Keratinocyte (primary cell): ENCODE results near the gene DIPK2A. TPM values are rescaled to one million over a fixed set of nuclear protein-coding genes. Genes with fewer than 3 reads are reported as not detected.

Experiments
- DNase-seq: peaks from one replicate; pipeline ENCODE4 v3.0.0-alpha.2; 2011; ENCODE audit warnings: low read depth, missing footprints, low spot score
- FAIRE-seq: peaks from 2 replicates; lab custom pipeline; 2011; peaks lifted over from hg19 to GRCh38; lab: Jason Lieb, UNC
- H2AFZ ChIP-seq: 2 replicates; pipeline ENCODE4 v1.6.0; 2012; ENCODE audit warnings: low read length, control low read depth, inconsistent platforms; ENCODE audit not compliant: control insufficient read depth
- H3K27ac ChIP-seq: 2 replicates; pipeline ENCODE4 v1.5.1; 2011; ENCODE audit warnings: low read length; ENCODE audit not compliant: control insufficient read depth, insufficient read depth
- H3K27me3 ChIP-seq: 3 replicates; pipeline ENCODE4 v1.6.0; 2011; ENCODE audit warnings: low read length; ENCODE audit not compliant: control insufficient read depth, insufficient read depth; ENCODE audit errors: extremely low read depth
- H3K36me3 ChIP-seq, 2 experiments: 2 replicates in 1 of 2; 3 replicates in 1 of 2; pipeline ENCODE4 v1.5.1; 2011; ENCODE audit warnings: low read length in 2 of 2, mild to moderate bottlenecking in 1 of 2; ENCODE audit not compliant: control insufficient read depth in 2 of 2, insufficient read depth in 2 of 2; ENCODE audit errors: extremely low read depth in 1 of 2
- H3K4me1 ChIP-seq: 3 replicates; pipeline ENCODE4 v1.5.1; 2011; ENCODE audit warnings: low read length; ENCODE audit not compliant: control insufficient read depth, insufficient read depth; ENCODE audit errors: extremely low read depth
- H3K4me2 ChIP-seq: 3 replicates; pipeline ENCODE4 v1.6.0; 2011; ENCODE audit warnings: low read depth, low read length; ENCODE audit not compliant: control insufficient read depth, insufficient read depth; ENCODE audit errors: extremely low read depth
- H3K4me3 ChIP-seq, 3 experiments: fragments of 200-600 bp in 1 of 3; sonication (generic) in 1 of 3; 2 replicates in 2 of 3; 3 replicates in 1 of 3; pipeline ENCODE4 v1.5.1; 2011 to 2016; ENCODE audit warnings: low read length in 3 of 3, mild to moderate bottlenecking in 3 of 3, control low read depth in 2 of 3, inconsistent platforms in 1 of 3, low read depth in 1 of 3, mixed read lengths in 1 of 3, mixed run types in 1 of 3, moderate library complexity in 1 of 3; ENCODE audit not compliant: control insufficient read depth in 2 of 3, insufficient read depth in 2 of 3; ENCODE audit errors: extremely low read depth in 1 of 3
- H3K79me2 ChIP-seq: 2 replicates; pipeline ENCODE4 v1.6.0; 2012; ENCODE audit warnings: low read length; ENCODE audit not compliant: control insufficient read depth, insufficient read depth
- H3K9ac ChIP-seq: 3 replicates; pipeline ENCODE4 v1.6.0; 2011; ENCODE audit warnings: low read length; ENCODE audit not compliant: control insufficient read depth, insufficient read depth; ENCODE audit errors: extremely low read depth
- H3K9me1 ChIP-seq: 3 replicates; pipeline ENCODE4 v1.6.0; 2011; ENCODE audit warnings: low read length; ENCODE audit not compliant: control insufficient read depth, insufficient read depth; ENCODE audit errors: extremely low read depth
- H3K9me3 ChIP-seq: 2 replicates; pipeline ENCODE4 v1.5.1; 2012; ENCODE audit warnings: low read depth, low read length; ENCODE audit not compliant: control insufficient read depth
- H4K20me1 ChIP-seq: 3 replicates; pipeline ENCODE4 v1.6.0; 2011; ENCODE audit warnings: low read length; ENCODE audit not compliant: control insufficient read depth, insufficient read depth; ENCODE audit errors: extremely low read depth
- EZH2 ChIP-seq: IDR thresholded peaks from one replicate; pipeline ENCODE4 v1.6.1; 2012; ENCODE audit warnings: inconsistent platforms, mild to moderate bottlenecking, low read length, moderate library complexity
- dilution Hi-C: fragments of 300-500 bp; cut with MboI; formaldehyde crosslinking; loops from one replicate; pipeline ENCODE4 v1.7.0; 2020; ENCODE audit warnings: low sequenced_read_pairs; ENCODE audit not compliant: extremely low pct_ligation_motif_present
- polyA plus RNA-seq, 5 experiments: library from polyadenylated mRNA; depleted of rRNA in 3 of 5; stranded (reverse) in 3 of 5; stranded (forward) in 1 of 5; unstranded in 1 of 5; fragments of >200 nt; gene quantifications; 1 replicate in 1 of 5; 2 replicates in 3 of 5; 3 replicates in 1 of 5; pipeline versions ENCODE4 v1.2.1 to v1.2.3, GENCODE V29; 2011 to 2012; ENCODE audit warnings: missing spikeins in 2 of 5, low read depth in 1 of 5, low replicate concordance in 1 of 5
- TF ChIP-seq, protein P1 (sequence below), 3 experiments: IDR thresholded peaks in 1 of 3; conservative IDR thresholded peaks in 1 of 3; optimal IDR thresholded peaks in 1 of 3; 2 replicates in 2 of 3; 3 replicates in 1 of 3; pipeline versions ENCODE3 to v1.5.1; 2011; ENCODE audit warnings: low read length in 3 of 3, mild to moderate bottlenecking in 3 of 3, moderate library complexity in 2 of 3, control low read depth in 1 of 3, inconsistent platforms in 1 of 3; ENCODE audit not compliant: insufficient read depth in 2 of 3; ENCODE audit errors: extremely low read depth in 1 of 3

Gene DIPK2A
- polyA plus RNA-seq, 1 donor (not counting 4 experiments of a cell fraction or from before 2014, with no cell fraction given) = 7.8 TPM

DNA sequence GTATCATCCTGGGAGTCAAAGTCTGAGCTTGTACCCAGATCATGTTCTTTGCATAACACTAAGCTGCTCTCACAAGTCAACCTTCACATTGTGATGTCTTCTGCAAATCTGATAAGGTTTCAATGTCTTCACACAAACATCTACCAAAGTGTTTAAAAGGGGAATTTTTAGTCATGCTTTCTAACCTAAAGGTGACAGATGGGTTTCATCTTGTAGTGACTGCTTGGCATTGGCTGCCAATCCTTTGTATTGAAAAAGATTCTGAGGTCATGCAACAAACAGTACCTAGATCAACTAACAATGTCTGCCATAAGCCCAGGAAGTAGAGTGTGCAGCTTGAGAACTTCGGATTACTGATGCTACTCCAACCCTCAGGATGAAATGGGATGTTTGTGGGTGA lies 43.6 kb upstream of the DIPK2A start:
- Histone ChIP-seq H3K9ac (no peak overlapping the region), H3K9me1 (no peaks in the 10 kb centered on the region), H3K79me2 (no peaks in the 10 kb centered on the region), H3K4me3 (no peak overlapping the region), H3K4me2 (no peak overlapping the region), H4K20me1 (no peaks in the 10 kb centered on the region), H2AFZ (no peak overlapping the region), H3K9me3 (no peaks in the 10 kb centered on the region), H3K4me1 (no peaks in the 10 kb centered on the region), H3K36me3 (no peaks in the 10 kb centered on the region), H3K27me3 (no peaks in the 10 kb centered on the region), H3K27ac (no peak overlapping the region)
- no peak for DNase-seq
- no peak for FAIRE-seq
- dilution Hi-C loops = no loop called here
- TF ChIP-seq, protein P1, sequence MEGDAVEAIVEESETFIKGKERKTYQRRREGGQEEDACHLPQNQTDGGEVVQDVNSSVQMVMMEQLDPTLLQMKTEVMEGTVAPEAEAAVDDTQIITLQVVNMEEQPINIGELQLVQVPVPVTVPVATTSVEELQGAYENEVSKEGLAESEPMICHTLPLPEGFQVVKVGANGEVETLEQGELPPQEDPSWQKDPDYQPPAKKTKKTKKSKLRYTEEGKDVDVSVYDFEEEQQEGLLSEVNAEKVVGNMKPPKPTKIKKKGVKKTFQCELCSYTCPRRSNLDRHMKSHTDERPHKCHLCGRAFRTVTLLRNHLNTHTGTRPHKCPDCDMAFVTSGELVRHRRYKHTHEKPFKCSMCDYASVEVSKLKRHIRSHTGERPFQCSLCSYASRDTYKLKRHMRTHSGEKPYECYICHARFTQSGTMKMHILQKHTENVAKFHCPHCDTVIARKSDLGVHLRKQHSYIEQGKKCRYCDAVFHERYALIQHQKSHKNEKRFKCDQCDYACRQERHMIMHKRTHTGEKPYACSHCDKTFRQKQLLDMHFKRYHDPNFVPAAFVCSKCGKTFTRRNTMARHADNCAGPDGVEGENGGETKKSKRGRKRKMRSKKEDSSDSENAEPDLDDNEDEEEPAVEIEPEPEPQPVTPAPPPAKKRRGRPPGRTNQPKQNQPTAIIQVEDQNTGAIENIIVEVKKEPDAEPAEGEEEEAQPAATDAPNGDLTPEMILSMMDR (optimal IDR thresholded peaks at IDR 0.05 in 1 of 3, IDR thresholded peaks at IDR 0.05 in 1 of 3, conservative IDR thresholded peaks at IDR 0.05 in 1 of 3; ENCODE audit: extremely low read depth in 1 of 3, insufficient read depth in 2 of 3, low read length in 3 of 3) = no peak
- TF ChIP-seq EZH2 = no peak

DNA sequence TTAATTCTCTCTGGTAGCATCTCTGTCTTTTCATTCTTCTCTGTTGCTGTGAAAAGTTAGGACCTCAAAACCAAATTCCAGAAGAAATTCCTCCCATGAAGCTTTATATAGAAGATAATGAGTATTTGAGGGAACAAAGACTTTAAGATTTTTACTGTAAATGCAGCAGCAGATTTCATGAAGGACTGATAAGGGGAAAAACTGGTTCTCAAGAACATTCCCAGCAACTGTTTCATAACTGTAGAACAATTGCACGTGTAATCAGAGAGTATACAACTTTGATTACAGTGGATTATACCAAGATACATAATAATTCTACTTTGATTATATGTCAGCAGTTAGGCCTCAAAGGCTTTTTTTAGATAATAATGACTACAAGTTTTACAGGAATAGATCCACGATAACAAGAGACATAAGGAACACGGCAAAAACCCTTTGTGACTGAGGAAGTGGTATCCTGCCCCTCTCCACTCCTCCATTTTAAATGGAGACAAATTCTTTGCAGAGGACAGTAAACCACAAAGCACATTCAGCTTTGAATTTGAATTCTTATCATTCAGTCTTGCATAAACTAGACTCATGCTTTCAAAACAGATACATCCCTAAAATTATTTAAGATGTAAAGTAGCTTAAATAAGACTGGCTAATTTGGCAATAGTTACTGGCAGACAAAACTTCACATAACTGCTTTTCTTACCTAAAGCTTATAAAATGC lies 42.9 kb upstream of the DIPK2A start:
- no peaks in the 10 kb centered on the region for H3K9me3 ChIP-seq
- TF ChIP-seq EZH2 = no peak
- TF ChIP-seq, protein P1 (optimal IDR thresholded peaks at IDR 0.05 in 1 of 3, IDR thresholded peaks at IDR 0.05 in 1 of 3, conservative IDR thresholded peaks at IDR 0.05 in 1 of 3; ENCODE audit: extremely low read depth in 1 of 3, insufficient read depth in 2 of 3, low read length in 3 of 3) = no peak
- no peak overlapping the region for H3K27ac ChIP-seq
- H3K36me3 ChIP-seq = no peaks in the 10 kb centered on the region
- no peak overlapping the region for H3K4me3 ChIP-seq
- H3K4me1 ChIP-seq = no peaks in the 10 kb centered on the region
- dilution Hi-C loops = no loop called here
- no peaks in the 10 kb centered on the region for H3K9me1 ChIP-seq
- no peak overlapping the region for H3K9ac ChIP-seq
- FAIRE-seq (peak; percentile 32), DNase-seq (no peak)
- no peaks in the 10 kb centered on the region for H3K79me2 ChIP-seq
- H2AFZ ChIP-seq = no peak overlapping the region
- H4K20me1 ChIP-seq = no peaks in the 10 kb centered on the region
- H3K4me2 ChIP-seq = no peak overlapping the region
- H3K27me3 ChIP-seq = no peaks in the 10 kb centered on the region
